HepG2 (cell line): ENCODE data around the gene SND1. TPM values are rescaled to one million over a fixed set of nuclear protein-coding genes. Genes with fewer than 3 reads are reported as not detected.

Experiments used
- ATAC-seq: fragments of 200-7000 bp; cut with Tn5 transposase; 3 replicates; pipeline ENCODE4 v1.9.1; 2020; ENCODE audit warnings: mild to moderate bottlenecking, moderate library complexity
- BruUV-seq: library from RNA; stranded (reverse); fragments of 400-500 nt; replicated peaks from 2 replicates; lab custom pipeline; 2021; lab: Mats Ljungman, UMichigan
- CTCF ChIA-PET: fragments of 300-600 bp; formaldehyde crosslinking; extraction: SDS; loops from one replicate; lab custom pipeline; 2021; ENCODE audit warnings: low total read pairs, inconsistent platforms, low intra/inter-chr PET ratio; lab: Yijun Ruan, JAX
- POLR2A ChIA-PET: fragments of 350-600 bp; sonication (Branson Sonifier 250); formaldehyde crosslinking; loops from one replicate; lab custom pipeline; 2020; ENCODE audit warnings: antibody characterized with exemption, inconsistent platforms; lab: Yijun Ruan, JAX
- DNase-seq: peaks from one replicate; pipeline ENCODE4 v3.0.0-alpha.2; 2015; ENCODE audit warnings: low spot score
- FAIRE-seq: peaks from 3 replicates; lab custom pipeline; 2011; peaks lifted over from hg19 to GRCh38; lab: Jason Lieb, UNC
- H2AFZ ChIP-seq: one replicate; pipeline ENCODE4 v1.6.1; 2011; ENCODE audit warnings: low read length, inconsistent platforms
- H3K27ac ChIP-seq: fragments of 300-600 bp; 3 replicates; pipeline ENCODE4 v1.8.0; 2011; ENCODE audit warnings: mixed run types, mild to moderate bottlenecking, mixed read lengths, low read length, inconsistent platforms; ENCODE audit not compliant: insufficient read depth; ENCODE audit errors: extremely low read length
- H3K27me3 ChIP-seq, 2 experiments: fragments of 200-600 bp in 1 of 2; 2 replicates in 1 of 2; 3 replicates in 1 of 2; pipeline versions ENCODE4 v1.6.0 to v1.8.0; 2011; ENCODE audit warnings: low read length in 2 of 2, mild to moderate bottlenecking in 2 of 2, moderate library complexity in 2 of 2, inconsistent platforms in 1 of 2; ENCODE audit not compliant: insufficient read depth in 2 of 2, control insufficient read depth in 1 of 2
- H3K36me3 ChIP-seq, 2 experiments: fragments of 200-600 bp in 1 of 2; replicated peaks in 1 of 2; 2 replicates in 1 of 2; 3 replicates in 1 of 2; pipeline versions ENCODE4 v1.5.1 to v1.8.0; 2011; ENCODE audit warnings: low read length in 2 of 2, inconsistent platforms in 1 of 2; ENCODE audit not compliant: insufficient read depth in 2 of 2, control insufficient read depth in 1 of 2
- H3K4me1 ChIP-seq: 2 replicates; pipeline ENCODE4 v1.5.1; 2012; ENCODE audit warnings: low read length, inconsistent platforms; ENCODE audit not compliant: insufficient read depth
- H3K4me2 ChIP-seq: 2 replicates; pipeline ENCODE4 v1.6.0; 2011; ENCODE audit warnings: low read depth, low read length, inconsistent platforms
- H3K4me3 ChIP-seq, 3 experiments: fragments of 200-600 bp in 1 of 3; sonication (generic), shearing (Covaris generic) in 1 of 3; replicated peaks in 1 of 3; 2 replicates each; pipeline ENCODE4 v1.5.1; 2011 to 2016; ENCODE audit warnings: low read length in 3 of 3, inconsistent platforms in 2 of 3, low read depth in 2 of 3, mild to moderate bottlenecking in 2 of 3, control low read depth in 1 of 3, mixed read lengths in 1 of 3; ENCODE audit not compliant: insufficient read depth in 1 of 3
- H3K79me2 ChIP-seq: one replicate; pipeline ENCODE4 v1.6.1; 2011; ENCODE audit warnings: low read length, inconsistent platforms; ENCODE audit not compliant: insufficient read depth
- H3K9ac ChIP-seq: 2 replicates; pipeline ENCODE4 v1.6.0; 2011; ENCODE audit warnings: mild to moderate bottlenecking, low read depth, low read length, inconsistent platforms; ENCODE audit not compliant: insufficient read depth
- H3K9me3 ChIP-seq: 2 replicates; pipeline ENCODE4 v1.5.1; 2012; ENCODE audit warnings: mild to moderate bottlenecking, low read length
- H4K20me1 ChIP-seq: 2 replicates; pipeline ENCODE4 v1.6.0; 2011; ENCODE audit warnings: inconsistent platforms, mild to moderate bottlenecking, low read length, moderate library complexity; ENCODE audit not compliant: insufficient read depth
- RARA ChIP-seq: IDR thresholded peaks from 2 replicates; pipeline ENCODE4 v1.6.1; 2016; ENCODE audit warnings: missing genetic modification reagents, missing compliant biosample characterization
- TEAD3 ChIP-seq: optimal IDR thresholded peaks from 2 replicates; pipeline ENCODE3; 2016; ENCODE audit warnings: borderline replicate concordance
- ZNF543 ChIP-seq: sonication (generic); formaldehyde crosslinking; IDR thresholded peaks from 2 replicates; pipeline ENCODE4 v1.4.0; 2020; ENCODE audit warnings: mild to moderate bottlenecking, missing genetic modification reagents
- ZNF724P ChIP-seq: sonication (generic); formaldehyde crosslinking; IDR thresholded peaks from 2 replicates; pipeline ENCODE4 v1.8.0; 2022; ENCODE audit warnings: missing genetic modification reagents, borderline replicate concordance
- WGBS: methylation state at CpG from one replicate; pipeline ENCODE4 v1.1.6; 2017; ENCODE audit warnings: low lambda C conversion rate; 5-methylcytosine and 5-hydroxymethylcytosine counted together
- in situ Hi-C: cut with HindIII; loops from 2 replicates; pipeline ENCODE4 v1.10.0; 2017; ENCODE audit warnings: low pct_unique_long_range_greater_than_20kb; ENCODE audit not compliant: extremely low pct_ligation_motif_present
- intact Hi-C: fragments of 100-400 bp; cut with micrococcal nuclease; formaldehyde crosslinking; loops from one replicate; pipeline ENCODE4 v1.10.0; 2022; ENCODE audit not compliant: unreplicated experiment
- polyA plus RNA-seq, 8 experiments: library from polyadenylated mRNA; depleted of rRNA in 3 of 8; stranded (reverse) in 7 of 8; unstranded in 1 of 8; fragments of >200 nt; fragmentation: Illumina TruSeq in 4 of 8; extraction: Trizol in 4 of 8; gene quantifications; 2 replicates each; pipeline versions ENCODE4 v1.2.1 to v1.2.3, GENCODE V29; 2011 to 2016; ENCODE audit warnings: low read depth in 4 of 8, missing spikeins in 1 of 8, mixed read lengths in 1 of 8; ENCODE audit not compliant: insufficient read depth in 1 of 8
- total RNA-seq, 5 experiments: library from RNA; depleted of rRNA; stranded (reverse); fragments of >200 nt; fragmentation: Illumina TruSeq; extraction: Trizol; gene quantifications; 2 replicates each; pipeline ENCODE4 v1.2.3, GENCODE V29; 2016; ENCODE audit warnings: low read depth in 1 of 5
- TF ChIP-seq, protein P1 (sequence below), 2 experiments: fragments of 450-650 bp in 1 of 2; sonication (generic) in 1 of 2; formaldehyde crosslinking; IDR thresholded peaks; 2 replicates each; pipeline versions ENCODE4 v1.5.0 to v1.8.0; 2020 to 2022; ENCODE audit warnings: mild to moderate bottlenecking in 1 of 2, missing genetic modification reagents in 1 of 2

Gene SND1
- total and polyA plus RNA-seq, 2 of the 13 experiments (the other 11 are each of a cell fraction or from before 2014, with no cell fraction given), result 110 to 182 TPM

DNA sequence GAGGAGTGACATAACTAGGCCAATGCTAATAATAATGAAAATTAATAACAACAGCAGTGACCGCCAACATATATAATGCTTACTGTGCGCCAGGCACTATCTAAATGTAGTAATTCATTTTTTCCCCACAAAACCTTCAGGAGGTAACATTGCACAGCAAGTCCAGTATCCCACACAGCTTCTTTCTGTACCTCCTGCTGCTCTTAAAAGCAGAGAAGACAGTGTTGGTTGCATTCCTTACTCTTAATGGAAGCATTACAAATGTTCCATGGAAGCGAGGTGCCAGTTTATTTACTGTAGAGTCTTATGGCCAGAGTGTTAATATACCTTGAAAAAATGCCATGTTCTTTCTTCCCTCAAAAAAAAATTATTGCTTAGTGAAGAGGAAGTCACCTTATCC lies 211.1 kb downstream of the SND1 start:
- ATAC-seq (no peak), FAIRE-seq (no peak), DNase-seq (no peak)
- WGBS, result 100% methylated on average over 3 of the region's 3 CpGs
- in situ Hi-C loops, result no loop called here
- intact Hi-C loops, result no loop called here
- no peak overlapping the region for H2AFZ ChIP-seq
- POLR2A ChIA-PET, result no interaction called here
- H3K79me2 ChIP-seq, result peaks cover 2% of the 10 kb centered on the region
- no peaks in the 10 kb centered on the region for H3K9me3 ChIP-seq
- no TSS peak for BruUV-seq
- no peak overlapping the region for H3K27ac ChIP-seq
- H3K9ac ChIP-seq, result no peak overlapping the region
- H3K36me3 ChIP-seq, result peaks cover 5 to 45% of the 10 kb centered on the region in 2 experiments
- no peaks in the 10 kb centered on the region for H3K27me3 ChIP-seq
- no peak overlapping the region for H3K4me2 ChIP-seq
- TF ChIP-seq ZNF724P (CRISPR knock-in tag), result no peak
- TF ChIP-seq ZNF543, result no peak
- H3K4me3 ChIP-seq, result no peak overlapping the region
- CTCF ChIA-PET, result no interaction called here
- H3K4me1 ChIP-seq, result no peaks in the 10 kb centered on the region
- H4K20me1 ChIP-seq, result peaks cover 3% of the 10 kb centered on the region; the same call in 1 of the 2 replicates

DNA sequence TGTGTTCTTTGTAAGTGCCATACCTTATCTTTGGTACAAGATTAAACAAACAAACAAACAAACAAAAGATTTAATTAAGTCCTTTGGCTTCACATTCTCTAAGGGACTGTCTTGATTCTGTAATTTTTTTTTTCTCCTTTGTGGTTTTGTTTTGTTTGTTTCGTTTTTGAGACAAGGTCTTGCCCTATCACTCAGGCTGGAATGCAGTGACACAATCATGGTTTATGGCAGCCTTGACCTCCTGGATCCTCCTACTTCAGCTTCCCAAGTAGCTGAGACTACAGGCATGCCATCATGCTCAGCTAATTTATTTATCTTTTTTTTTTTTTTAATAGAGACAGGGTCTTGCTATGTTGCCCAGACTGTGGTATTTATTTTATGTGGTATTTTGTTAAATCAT lies 213.5 kb downstream of the SND1 start:
- intact Hi-C loops, result no loop called here
- FAIRE-seq, result no peak
- H2AFZ ChIP-seq, result no peak overlapping the region
- peaks cover 3% of the 10 kb centered on the region; the same call in 1 of the 2 replicates for H4K20me1 ChIP-seq
- POLR2A ChIA-PET, result no interaction called here
- TF ChIP-seq, protein P1, sequence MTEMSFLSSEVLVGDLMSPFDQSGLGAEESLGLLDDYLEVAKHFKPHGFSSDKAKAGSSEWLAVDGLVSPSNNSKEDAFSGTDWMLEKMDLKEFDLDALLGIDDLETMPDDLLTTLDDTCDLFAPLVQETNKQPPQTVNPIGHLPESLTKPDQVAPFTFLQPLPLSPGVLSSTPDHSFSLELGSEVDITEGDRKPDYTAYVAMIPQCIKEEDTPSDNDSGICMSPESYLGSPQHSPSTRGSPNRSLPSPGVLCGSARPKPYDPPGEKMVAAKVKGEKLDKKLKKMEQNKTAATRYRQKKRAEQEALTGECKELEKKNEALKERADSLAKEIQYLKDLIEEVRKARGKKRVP (CRISPR knock-in tag; IDR thresholded peaks at IDR 0.05), result no peak
- peak; percentile 34 for TF ChIP-seq TEAD3
- TF ChIP-seq RARA (CRISPR knock-in tag), result peak; percentile 24; the same call in 1 of the 2 replicates
- TF ChIP-seq, all 625 proteins: peak for 2
- Histone ChIP-seq H3K79me2 (no peaks in the 10 kb centered on the region), H3K9me3 (no peaks in the 10 kb centered on the region), H3K4me3 (no peak overlapping the region), H3K9ac (no peak overlapping the region), H3K36me3 (peaks cover 4 to 35% of the 10 kb centered on the region in 2 experiments), H3K4me1 (no peaks in the 10 kb centered on the region), H3K4me2 (no peak overlapping the region), H3K27me3 (no peaks in the 10 kb centered on the region), H3K27ac (no peak overlapping the region)
- in situ Hi-C loops, result no loop called here
- BruUV-seq, result no TSS peak
- CTCF ChIA-PET, result no interaction called here
- WGBS, result 71% methylated on average over 1 of the region's 1 CpG
- ATAC-seq, result no peak; the same call in 2 of the 3 replicates
- DNase-seq, result peak; percentile 20
